CD4-positive, alpha-beta T cell treated with Interferon gamma for 1 hour (primary cell): Measurements from ENCODE around the gene LTA.
A peak's percentile ranks its signal among the peaks of the same experiment; 100 is the strongest.

Source experiments
- DNase-seq: peaks from one replicate; pipeline ENCODE4 v3.0.0-alpha.2; 2020

LTA gene

GRCh38 chr6:31543639-31544038 is 28.4 kb upstream of the LTA start:
- DNase-seq = no peak

- no peak for DNase-seq
These were observed 27.4 kb upstream of the LTA start for GRCh38 chr6:31544676-31545075.

GRCh38 chr6:31545291-31545690 is 26.8 kb upstream of the LTA start:
- DNase-seq = no peak

- peak; percentile 84 for DNase-seq
These were observed 25.6 kb upstream of the LTA start, which contains the start of gene ATP6V1G2 for GRCh38 chr6:31546339-31546957. Gene ATP6V1G2 (minus strand): TSS chr6:31546608. CDS start chr6:31546559, 49 bp downstream.

GRCh38 chr6:31546958-31547726 is 24.9 kb upstream of the LTA start, which contains the start of gene NFKBIL1:
Gene NFKBIL1 (plus strand): TSS chr6:31547608. CDS start chr6:31547695, 87 bp downstream.
- DNase-seq = peak; percentile 94

- DNase-seq = no peak
These were observed 24.2 kb upstream of the LTA start for GRCh38 chr6:31547727-31548543.

- DNase-seq = no peak
These were observed 23.6 kb upstream of the LTA start for GRCh38 chr6:31548544-31548873.

- peak; percentile 75 for DNase-seq
These were observed 20.7 kb upstream of the LTA start for GRCh38 chr6:31551371-31551770.

- no peak for DNase-seq
These were observed 15.8 kb upstream of the LTA start for GRCh38 chr6:31556307-31556706.

- no peak for DNase-seq
These were observed 14.4 kb upstream of the LTA start for GRCh38 chr6:31557443-31558317.

- no peak for DNase-seq
These were observed 13.8 kb upstream of the LTA start for GRCh38 chr6:31558318-31558625.

GRCh38 chr6:31558631-31559500 is 13.2 kb upstream of the LTA start:
- DNase-seq = peak; percentile 81

- no peak for DNase-seq
These were observed 12.5 kb upstream of the LTA start for GRCh38 chr6:31559606-31559957.

GRCh38 chr6:31559958-31560696 is 12.0 kb upstream of the LTA start:
- DNase-seq = peak; percentile 76

- DNase-seq = no peak
These were observed 11.4 kb upstream of the LTA start for GRCh38 chr6:31560697-31561058.

GRCh38 chr6:31567531-31568370 is 4.3 kb upstream of the LTA start:
- DNase-seq = peak; percentile 44

- DNase-seq = peak; percentile 78
These were observed 3.5 kb upstream of the LTA start for GRCh38 chr6:31568537-31568961.

GRCh38 chr6:31569861-31570536 is 2.1 kb upstream of the LTA start:
- DNase-seq = no peak

- no peak for DNase-seq
These were observed 1.4 kb downstream of the LTA start for GRCh38 chr6:31573239-31574105.
